ENCODE measurements around the gene CST3. TPM values are rescaled to one million over a fixed set of nuclear protein-coding genes. Genes with fewer than 3 reads are reported as not detected.

Gene CST3
- polyA plus RNA-seq, 1 donor from 2014 or later = 54.6 TPM

- Histone ChIP-seq H3K9me3 (ENCODE audit: low read length) (no peaks in the 10 kb centered on the region), H3K27ac (ENCODE audit: low read length) (no peak overlapping the region), H3K9ac (ENCODE audit: low read length) (no peak overlapping the region), H3K79me2 (replicated peaks; ENCODE audit: insufficient read depth, low read length) (no peaks in the 10 kb centered on the region), H2AFZ (ENCODE audit: low read depth, low read length) (no peak overlapping the region), H4K20me1 (ENCODE audit: insufficient read depth) (no peaks in the 10 kb centered on the region), H3K36me3 (ENCODE audit: insufficient read depth, low read length) (no peaks in the 10 kb centered on the region), H3K4me3 (ENCODE audit: low read length) (no peak overlapping the region), H3F3A (ENCODE audit: insufficient read depth, low read length, poor library complexity, severe bottlenecking) (no peaks in the 10 kb centered on the region), H3K9me2 (ENCODE audit: insufficient read depth, low read length) (no peaks in the 10 kb centered on the region), H3K27me3 (ENCODE audit: insufficient read depth, low read depth, low read length) (no peaks in the 10 kb centered on the region), H3K4me2 (ENCODE audit: low read length) (no peak overlapping the region)
- no peak for TF ChIP-seq SMC3 (conservative IDR thresholded peaks at IDR 0.05; ENCODE audit: poor library complexity)
These were observed 11.6 kb downstream of the CST3 start for GRCh38 chr20:23626040-23626620.

GRCh38 chr20:23625236-23625964 is 12.4 kb downstream of the CST3 start:
- H3K36me3 ChIP-seq (ENCODE audit: insufficient read depth, low read length) = no peaks in the 10 kb centered on the region
- no peak overlapping the region for H3K9ac ChIP-seq (ENCODE audit: low read length)
- no peaks in the 10 kb centered on the region for H4K20me1 ChIP-seq (ENCODE audit: insufficient read depth)
- TF ChIP-seq POLR2AphosphoS5 (IDR thresholded peaks at IDR 0.05) (no peak), MXI1 (conservative IDR thresholded peaks at IDR 0.05; ENCODE audit: poor library complexity, severe bottlenecking) (no peak), SMC3 (conservative IDR thresholded peaks at IDR 0.05; ENCODE audit: poor library complexity) (no peak), EP300 (conservative IDR thresholded peaks at IDR 0.05; ENCODE audit: poor library complexity, severe bottlenecking) (no peak), TAF1 (IDR thresholded peaks at IDR 0.05; ENCODE audit: low read depth) (no peak), RAD21 (conservative IDR thresholded peaks at IDR 0.05) (no peak), EZH2 (IDR thresholded peaks at IDR 0.05; ENCODE audit: borderline replicate concordance, insufficient read depth, low read length, poor library complexity, severe bottlenecking) (no peak)
- TF ChIP-seq, protein P1, sequence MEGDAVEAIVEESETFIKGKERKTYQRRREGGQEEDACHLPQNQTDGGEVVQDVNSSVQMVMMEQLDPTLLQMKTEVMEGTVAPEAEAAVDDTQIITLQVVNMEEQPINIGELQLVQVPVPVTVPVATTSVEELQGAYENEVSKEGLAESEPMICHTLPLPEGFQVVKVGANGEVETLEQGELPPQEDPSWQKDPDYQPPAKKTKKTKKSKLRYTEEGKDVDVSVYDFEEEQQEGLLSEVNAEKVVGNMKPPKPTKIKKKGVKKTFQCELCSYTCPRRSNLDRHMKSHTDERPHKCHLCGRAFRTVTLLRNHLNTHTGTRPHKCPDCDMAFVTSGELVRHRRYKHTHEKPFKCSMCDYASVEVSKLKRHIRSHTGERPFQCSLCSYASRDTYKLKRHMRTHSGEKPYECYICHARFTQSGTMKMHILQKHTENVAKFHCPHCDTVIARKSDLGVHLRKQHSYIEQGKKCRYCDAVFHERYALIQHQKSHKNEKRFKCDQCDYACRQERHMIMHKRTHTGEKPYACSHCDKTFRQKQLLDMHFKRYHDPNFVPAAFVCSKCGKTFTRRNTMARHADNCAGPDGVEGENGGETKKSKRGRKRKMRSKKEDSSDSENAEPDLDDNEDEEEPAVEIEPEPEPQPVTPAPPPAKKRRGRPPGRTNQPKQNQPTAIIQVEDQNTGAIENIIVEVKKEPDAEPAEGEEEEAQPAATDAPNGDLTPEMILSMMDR (IDR thresholded peaks at IDR 0.05; ENCODE audit: poor library complexity, severe bottlenecking) = no peak
- TF ChIP-seq, protein P2, sequence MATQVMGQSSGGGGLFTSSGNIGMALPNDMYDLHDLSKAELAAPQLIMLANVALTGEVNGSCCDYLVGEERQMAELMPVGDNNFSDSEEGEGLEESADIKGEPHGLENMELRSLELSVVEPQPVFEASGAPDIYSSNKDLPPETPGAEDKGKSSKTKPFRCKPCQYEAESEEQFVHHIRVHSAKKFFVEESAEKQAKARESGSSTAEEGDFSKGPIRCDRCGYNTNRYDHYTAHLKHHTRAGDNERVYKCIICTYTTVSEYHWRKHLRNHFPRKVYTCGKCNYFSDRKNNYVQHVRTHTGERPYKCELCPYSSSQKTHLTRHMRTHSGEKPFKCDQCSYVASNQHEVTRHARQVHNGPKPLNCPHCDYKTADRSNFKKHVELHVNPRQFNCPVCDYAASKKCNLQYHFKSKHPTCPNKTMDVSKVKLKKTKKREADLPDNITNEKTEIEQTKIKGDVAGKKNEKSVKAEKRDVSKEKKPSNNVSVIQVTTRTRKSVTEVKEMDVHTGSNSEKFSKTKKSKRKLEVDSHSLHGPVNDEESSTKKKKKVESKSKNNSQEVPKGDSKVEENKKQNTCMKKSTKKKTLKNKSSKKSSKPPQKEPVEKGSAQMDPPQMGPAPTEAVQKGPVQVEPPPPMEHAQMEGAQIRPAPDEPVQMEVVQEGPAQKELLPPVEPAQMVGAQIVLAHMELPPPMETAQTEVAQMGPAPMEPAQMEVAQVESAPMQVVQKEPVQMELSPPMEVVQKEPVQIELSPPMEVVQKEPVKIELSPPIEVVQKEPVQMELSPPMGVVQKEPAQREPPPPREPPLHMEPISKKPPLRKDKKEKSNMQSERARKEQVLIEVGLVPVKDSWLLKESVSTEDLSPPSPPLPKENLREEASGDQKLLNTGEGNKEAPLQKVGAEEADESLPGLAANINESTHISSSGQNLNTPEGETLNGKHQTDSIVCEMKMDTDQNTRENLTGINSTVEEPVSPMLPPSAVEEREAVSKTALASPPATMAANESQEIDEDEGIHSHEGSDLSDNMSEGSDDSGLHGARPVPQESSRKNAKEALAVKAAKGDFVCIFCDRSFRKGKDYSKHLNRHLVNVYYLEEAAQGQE (IDR thresholded peaks at IDR 0.05; ENCODE audit: borderline replicate concordance) = no peak
- no peaks in the 10 kb centered on the region for H3K27me3 ChIP-seq (ENCODE audit: insufficient read depth, low read depth, low read length)
- no peak overlapping the region for H3K4me3 ChIP-seq (ENCODE audit: low read length)
- no peaks in the 10 kb centered on the region for H3K9me2 ChIP-seq (ENCODE audit: insufficient read depth, low read length)
- H3F3A ChIP-seq (ENCODE audit: insufficient read depth, low read length, poor library complexity, severe bottlenecking) = no peaks in the 10 kb centered on the region
- H2AFZ ChIP-seq (ENCODE audit: low read depth, low read length) = no peak overlapping the region
- H3K27ac ChIP-seq (ENCODE audit: low read length) = no peak overlapping the region
- no peaks in the 10 kb centered on the region for H3K9me3 ChIP-seq (ENCODE audit: low read length)
- no peaks in the 10 kb centered on the region for H3K79me2 ChIP-seq (replicated peaks; ENCODE audit: insufficient read depth, low read length)
- no peak overlapping the region for H3K4me2 ChIP-seq (ENCODE audit: low read length)
